ENCODE results near the gene SGSH. TPM values are rescaled to one million over a fixed set of nuclear protein-coding genes. Genes with fewer than 3 reads are reported as not detected.
A peak's percentile ranks its signal among the peaks of the same experiment; 100 is the strongest.
"Not testable (repeated sequence)": the region's sequence is repeated elsewhere in the genome, so short reads cannot be mapped to it uniquely, and the experiment has no call there.

The SGSH gene
- total RNA-seq, 1 donor from 2014 or later = 57.8 TPM

GRCh38 chr17:80245566-80246265 lies 25.6 kb upstream of the SGSH start:
- H3K27me3 ChIP-seq (ENCODE audit: low read depth) = no peaks in the 10 kb centered on the region
- no peak overlapping the region for H3K4me3 ChIP-seq
- TF ChIP-seq CTCF (IDR thresholded peaks at IDR 0.05) = no peak
- H3K36me3 ChIP-seq = peaks cover 75% of the 10 kb centered on the region
- H3K4me1 ChIP-seq = no peaks in the 10 kb centered on the region
- intact Hi-C loops (cut with DNase I) = no loop called here
- ATAC-seq (no peak), DNase-seq (peak; percentile 29)
- no peak overlapping the region for H3K27ac ChIP-seq
- H3K9me3 ChIP-seq = no peaks in the 10 kb centered on the region

- no peak for TF ChIP-seq CTCF (IDR thresholded peaks at IDR 0.05)
- Histone ChIP-seq H3K36me3 (peaks cover 74% of the 10 kb centered on the region), H3K9me3 (no peaks in the 10 kb centered on the region), H3K27me3 (ENCODE audit: low read depth) (no peaks in the 10 kb centered on the region), H3K4me3 (no peak overlapping the region), H3K4me1 (no peaks in the 10 kb centered on the region), H3K27ac (no peak overlapping the region)
- DNase-seq = no peak
- intact Hi-C loops (cut with DNase I) = no loop called here
- no peak for ATAC-seq
Measured at GRCh38 chr17:80244871-80245509, 24.9 kb upstream of the SGSH start.

GRCh38 chr17:80244448-80244847 lies 24.3 kb upstream of the SGSH start:
- H3K9me3 ChIP-seq; DNase-seq; H3K27ac ChIP-seq; intact Hi-C loops (cut with DNase I); H3K4me3 ChIP-seq; ATAC-seq; H3K27me3 ChIP-seq (ENCODE audit: low read depth); H3K4me1 ChIP-seq: not testable (repeated sequence)
- H3K36me3 ChIP-seq = peaks cover 68% of the 10 kb centered on the region

- Histone ChIP-seq H3K27me3 (ENCODE audit: low read depth) (no peaks in the 10 kb centered on the region), H3K9me3 (no peaks in the 10 kb centered on the region), H3K4me3 (no peak overlapping the region), H3K4me1 (no peaks in the 10 kb centered on the region), H3K27ac (no peak overlapping the region), H3K36me3 (peaks cover 63% of the 10 kb centered on the region)
- ATAC-seq (no peak), DNase-seq (peak; percentile 20)
- no peak for TF ChIP-seq CTCF (IDR thresholded peaks at IDR 0.05)
- intact Hi-C loops (cut with DNase I) = no loop called here
Measured at GRCh38 chr17:80243526-80244433, 23.6 kb upstream of the SGSH start.

GRCh38 chr17:80242505-80242904 lies 22.4 kb upstream of the SGSH start:
- peak; percentile 26 for DNase-seq
- no peaks in the 10 kb centered on the region for H3K27me3 ChIP-seq (ENCODE audit: low read depth)
- ATAC-seq = no peak
- intact Hi-C loops (cut with DNase I) = no loop called here
- peaks cover 68% of the 10 kb centered on the region for H3K36me3 ChIP-seq
- no peaks in the 10 kb centered on the region for H3K9me3 ChIP-seq
- no peak for TF ChIP-seq CTCF (IDR thresholded peaks at IDR 0.05)
- H3K27ac ChIP-seq = no peak overlapping the region
- H3K4me3 ChIP-seq = no peak overlapping the region
- no peaks in the 10 kb centered on the region for H3K4me1 ChIP-seq

Measured in lower lobe of right lung (tissue), 2 donors.